ENCODE results near the gene TBC1D4. TPM values are rescaled to one million over a fixed set of nuclear protein-coding genes. Genes with fewer than 3 reads are reported as not detected.

The TBC1D4 gene
- total and polyA plus RNA-seq, 9 of the 15 experiments (the other 6 are each of a cell fraction or from before 2014, with no cell fraction given): 2.8 to 12.3 (median 7.0) TPM

GRCh38 chr13:75467040-75467728, 14.8 kb downstream of the TBC1D4 start:
- intact Hi-C loops (cut with micrococcal nuclease): no loop called here
- Histone ChIP-seq H4K20me1 (replicated peaks; ENCODE audit: control insufficient read depth, insufficient read depth, low read length) (no peaks in the 10 kb centered on the region), H3K27me3 (ENCODE audit: control insufficient read depth in 2 of 2, insufficient read depth in 2 of 2, low read length in 2 of 2) (no peaks in the 10 kb centered on the region), H3K9me1 (ENCODE audit: control insufficient read depth, insufficient read depth, low read length) (no peaks in the 10 kb centered on the region), H3K27ac (ENCODE audit: extremely low read depth, low read depth, low read length) (no peak overlapping the region), H3K9ac (ENCODE audit: insufficient read depth in 1 of 2, low read depth in 2 of 2, low read length in 2 of 2) (no peak overlapping the region), H3K4me1 (replicated peaks in 1 of 2; ENCODE audit: control insufficient read depth in 2 of 2, insufficient read depth in 2 of 2, low read length in 2 of 2) (no peaks in the 10 kb centered on the region; a peak in 1 of 5 replicates), H3K4me2 (ENCODE audit: insufficient read depth, low read length) (no peak overlapping the region), H2AFZ (ENCODE audit: low read depth, low read length) (no peak overlapping the region), H3K36me3 (ENCODE audit: control insufficient read depth, insufficient read depth, low read length) (no peaks in the 10 kb centered on the region), H3K79me2 (ENCODE audit: control insufficient read depth, insufficient read depth, low read length) (peaks cover 20% of the 10 kb centered on the region), H3K4me3 (no peak overlapping the region), H3K9me3 (replicated peaks; ENCODE audit: control insufficient read depth, insufficient read depth, low read depth, low read length) (no peaks in the 10 kb centered on the region)
- ATAC-seq (no peak), DNase-seq (ENCODE audit: extremely low read depth in 1 of 4, low spot score in 3 of 4) (no peak), FAIRE-seq (no peak)
- BruUV-seq (replicated peaks): no TSS peak
- ChIA-PET POLR2A (interaction anchor here (1.0 kb wide), 1 partner anchor 12 kb away, joined by 3 read pairs; no protein-coding TSS in a partner anchor), CTCF (ENCODE audit: low intra/inter-chr PET ratio) (no interaction called here)
- in situ Hi-C loops (cut with MboI): no loop called here
- 38% methylated on average over 3 of the region's 3 CpGs for WGBS (ENCODE audit: insufficient coverage, low coverage, missing lambda C conversion rate)
- TF ChIP-seq ZNF12 (CRISPR knock-in tag; IDR thresholded peaks at IDR 0.05) (no peak), IFI16 (CRISPR knock-in tag; IDR thresholded peaks at IDR 0.05) (no peak), JUNB (CRISPR knock-in tag; conservative IDR thresholded peaks at IDR 0.05) (no peak), RBM17 (IDR thresholded peaks at IDR 0.05; ENCODE audit: borderline replicate concordance, low read depth, low read length) (no peak), TRIM28 (IDR thresholded peaks at IDR 0.05) (no peak), RFX1 (IDR thresholded peaks at IDR 0.05) (no peak), RFX7 (CRISPR knock-in tag; IDR thresholded peaks at IDR 0.05) (no peak), DDX20 (tag; IDR thresholded peaks at IDR 0.05; ENCODE audit: low read depth) (no peak), ZNF436 (CRISPR knock-in tag; IDR thresholded peaks at IDR 0.05) (no peak), ZNF311 (CRISPR knock-in tag; IDR thresholded peaks at IDR 0.05) (no peak), YY1 (IDR thresholded peaks at IDR 0.05; ENCODE audit: borderline replicate concordance in 1 of 3, control insufficient read depth in 1 of 3, extremely low read depth in 1 of 3, insufficient read depth in 3 of 3, insufficient read length in 1 of 3, insufficient replicate concordance in 2 of 3, low read depth in 1 of 3, low read length in 2 of 3) (no peak), DEAF1 (CRISPR knock-in tag; IDR thresholded peaks at IDR 0.05) (no peak), ZKSCAN3 (CRISPR knock-in tag; IDR thresholded peaks at IDR 0.05) (no peak), THRA (IDR thresholded peaks at IDR 0.05) (no peak), ZNF707 (CRISPR knock-in tag; conservative IDR thresholded peaks at IDR 0.05) (no peak), HMBOX1 (IDR thresholded peaks at IDR 0.05) (no peak), NELFE (IDR thresholded peaks at IDR 0.05; ENCODE audit: insufficient read depth, insufficient read length) (no peak), ZBTB9 (CRISPR knock-in tag; IDR thresholded peaks at IDR 0.05) (no peak), GATAD2A (IDR thresholded peaks at IDR 0.05) (no peak)

Measured in K562 (cell line).